HCT116 (cell line): ENCODE data around the gene MAP3K20. TPM values are rescaled to one million over a fixed set of nuclear protein-coding genes. Genes with fewer than 3 reads are reported as not detected.

Source experiments
- ATAC-seq: fragments of 200-7000 bp; cut with Tn5 transposase; 2 replicates; pipeline ENCODE4 v1.9.1; 2020; ENCODE audit warnings: mild to moderate bottlenecking, moderate library complexity
- BruUV-seq: library from RNA; stranded (reverse); fragments of 400-500 nt; replicated peaks from 2 replicates; lab custom pipeline; 2021; lab: Mats Ljungman, UMichigan
- CTCF ChIA-PET: fragments of 300-600 bp; sonication (Branson Sonifier 250); formaldehyde crosslinking; loops from one replicate; lab custom pipeline; 2021; ENCODE audit warnings: antibody characterized with exemption; lab: Charles Lee
- POLR2A ChIA-PET: fragments of 300-600, 350-600 bp; sonication (Branson Sonifier 250); formaldehyde crosslinking; loops from one replicate; lab custom pipeline; 2021; ENCODE audit warnings: antibody characterized with exemption; lab: Charles Lee
- RAD21 ChIA-PET, 2 experiments: fragments of 300-600 bp; sonication (Branson Sonifier 250); formaldehyde crosslinking; loops; one replicate each; lab custom pipeline; 2023; ENCODE audit warnings: low total read pairs in 2 of 2; ENCODE audit not compliant: uncharacterized antibody in 2 of 2, unreplicated experiment in 2 of 2, low non-redundant PET in 1 of 2; lab: Charles Lee
- DNase-seq: peaks from one replicate; pipeline ENCODE4 v3.0.0-alpha.2; 2010; ENCODE audit warnings: low read depth, low spot score
- H2AFZ ChIP-seq: fragments of 200-600 bp; shearing (Covaris generic), sonication (generic); 2 replicates; pipeline ENCODE4 v1.6.1; 2017; ENCODE audit warnings: low read depth, mixed run types, mixed read lengths, antibody characterized with exemption, low read length; ENCODE audit not compliant: poor library complexity, severe bottlenecking
- H3K27ac ChIP-seq: 2 replicates; pipeline ENCODE4 v1.5.1; 2012; ENCODE audit warnings: low read depth, low read length
- H3K27me3 ChIP-seq: fragments of 200-600 bp; sonication (generic); 2 replicates; pipeline ENCODE4 v1.6.1; 2016; ENCODE audit warnings: mixed run types, low read length, mixed read lengths; ENCODE audit not compliant: insufficient read depth
- H3K36me3 ChIP-seq, 2 experiments: fragments of 200-500 bp in 1 of 2; fragments of 200-600 bp in 1 of 2; sonication (Bioruptor generic) in 1 of 2; sonication (generic) in 1 of 2; 2 replicates each; pipeline versions ENCODE4 v1.5.1 to v1.6.1; 2014 to 2016; ENCODE audit warnings: low read length in 2 of 2, inconsistent platforms in 1 of 2, mixed read lengths in 1 of 2, mixed run types in 1 of 2; ENCODE audit not compliant: insufficient read depth in 2 of 2, control insufficient read depth in 1 of 2
- H3K4me1 ChIP-seq, 2 experiments: fragments of 200-600 bp in 1 of 2; sonication (generic) in 1 of 2; 2 replicates each; pipeline versions ENCODE4 v1.5.1 to v1.6.1; 2012 to 2017; ENCODE audit warnings: low read length in 2 of 2, inconsistent platforms in 1 of 2, mild to moderate bottlenecking in 1 of 2, mixed read lengths in 1 of 2, mixed run types in 1 of 2, moderate library complexity in 1 of 2; ENCODE audit not compliant: insufficient read depth in 2 of 2, control insufficient read depth in 1 of 2
- H3K4me2 ChIP-seq: fragments of 200-600 bp; sonication (generic); 2 replicates; pipeline ENCODE4 v1.6.1; 2017; ENCODE audit warnings: mixed run types, low read length, mixed read lengths
- H3K4me3 ChIP-seq, 2 experiments: fragments of 200-600 bp in 1 of 2; sonication (generic) in 1 of 2; replicated peaks in 1 of 2; 2 replicates each; pipeline ENCODE4 v1.5.1; 2011 to 2016; ENCODE audit warnings: low read length in 2 of 2, control low read depth in 1 of 2, low read depth in 1 of 2, mild to moderate bottlenecking in 1 of 2, mixed read lengths in 1 of 2, mixed run types in 1 of 2
- H3K79me2 ChIP-seq: fragments of 200-600 bp; sonication (generic); 2 replicates; pipeline ENCODE4 v1.6.1; 2017; ENCODE audit warnings: mild to moderate bottlenecking, mixed run types, low read length, moderate library complexity, mixed read lengths; ENCODE audit not compliant: insufficient read depth
- H3K9ac ChIP-seq: fragments of 200-600 bp; sonication (generic); 2 replicates; pipeline ENCODE4 v1.6.1; 2016; ENCODE audit warnings: low read length, mixed read lengths
- H3K9me2 ChIP-seq: fragments of 200-600 bp; sonication (generic), shearing (Covaris generic); 2 replicates; pipeline ENCODE4 v1.6.1; 2017; ENCODE audit warnings: mixed run types, mild to moderate bottlenecking, moderate library complexity; ENCODE audit not compliant: insufficient read depth
- H3K9me3 ChIP-seq, 2 experiments: fragments of 200-500 bp in 1 of 2; fragments of 200-600 bp in 1 of 2; sonication (Bioruptor generic) in 1 of 2; sonication (generic) in 1 of 2; 2 replicates each; pipeline ENCODE4 v1.6.1; 2014 to 2017; ENCODE audit warnings: low read length in 2 of 2, mixed read lengths in 2 of 2, inconsistent platforms in 1 of 2, low read depth in 1 of 2, mild to moderate bottlenecking in 1 of 2, mixed run types in 1 of 2, moderate library complexity in 1 of 2; ENCODE audit not compliant: control insufficient read depth in 1 of 2, insufficient read depth in 1 of 2
- H4K20me1 ChIP-seq: fragments of 200-600 bp; sonication (generic), shearing (Covaris generic); 2 replicates; pipeline ENCODE4 v1.6.1; 2017; ENCODE audit warnings: mixed run types, mild to moderate bottlenecking, moderate library complexity; ENCODE audit not compliant: insufficient read depth
- ATF3 ChIP-seq: IDR thresholded peaks from 2 replicates; pipeline ENCODE4 v1.6.1; 2012
- CBX3 ChIP-seq: IDR thresholded peaks from 2 replicates; pipeline ENCODE4 v1.6.1; 2012; ENCODE audit warnings: low read depth
- CEBPB ChIP-seq: IDR thresholded peaks from 2 replicates; pipeline ENCODE4 v1.6.1; 2012; ENCODE audit warnings: low read depth
- CTCF ChIP-seq, 3 experiments: fragments of 200-600 bp in 1 of 3; sonication (generic) in 1 of 3; IDR thresholded peaks in 2 of 3; conservative IDR thresholded peaks in 1 of 3; 2 replicates each; pipeline ENCODE4 v1.5.1; 2012 to 2017; ENCODE audit warnings: low read depth in 2 of 3, low read length in 2 of 3, antibody characterized with exemption in 1 of 3, borderline replicate concordance in 1 of 3, control low read depth in 1 of 3, mild to moderate bottlenecking in 1 of 3, mixed read lengths in 1 of 3, mixed run types in 1 of 3, moderate library complexity in 1 of 3; ENCODE audit not compliant: insufficient read depth in 1 of 3
- EGR1 ChIP-seq: IDR thresholded peaks from 2 replicates; pipeline ENCODE4 v1.6.1; 2012; ENCODE audit warnings: low read depth
- FOSL1 ChIP-seq: IDR thresholded peaks from 2 replicates; pipeline ENCODE4 v1.6.1; 2012; ENCODE audit warnings: low read depth
- JUND ChIP-seq: IDR thresholded peaks from 2 replicates; pipeline ENCODE4 v1.6.1; 2012
- MAX ChIP-seq: IDR thresholded peaks from 2 replicates; pipeline ENCODE4 v1.6.1; 2012
- POLR2A ChIP-seq: IDR thresholded peaks from 2 replicates; pipeline ENCODE4 v1.7.0; 2011; ENCODE audit warnings: borderline replicate concordance; ENCODE audit not compliant: insufficient read depth, insufficient read length; ENCODE audit errors: extremely low read depth
- POLR2AphosphoS5 ChIP-seq: IDR thresholded peaks from 2 replicates; pipeline ENCODE4 v1.6.1; 2011; ENCODE audit warnings: mild to moderate bottlenecking, low read depth, low read length, moderate library complexity
- RAD21 ChIP-seq: IDR thresholded peaks from 2 replicates; pipeline ENCODE4 v1.6.1; 2012; ENCODE audit warnings: low read depth, mild to moderate bottlenecking
- SIN3A ChIP-seq: IDR thresholded peaks from 2 replicates; pipeline ENCODE4 v1.6.1; 2012; ENCODE audit warnings: low read depth
- SRF ChIP-seq: IDR thresholded peaks from 2 replicates; pipeline ENCODE4 v1.6.1; 2012; ENCODE audit warnings: low read depth
- TCF7L2 ChIP-seq: IDR thresholded peaks from 2 replicates; pipeline ENCODE4 v1.7.0; 2011; ENCODE audit warnings: borderline replicate concordance, inconsistent platforms; ENCODE audit not compliant: insufficient read depth, insufficient read length; ENCODE audit errors: extremely low read depth
- ZFX ChIP-seq: fragments of 450-650 bp; IDR thresholded peaks from 2 replicates; pipeline ENCODE4 v1.6.1; 2017
- intact Hi-C: fragments of 100-400 bp; cut with micrococcal nuclease; formaldehyde crosslinking; loops from 2 replicates; pipeline ENCODE4 v1.10.0; 2022
- total RNA-seq: library from RNA; stranded (reverse); gene quantifications from one replicate; pipeline ENCODE4 v1.2.1, GENCODE V29; 2021; ENCODE audit not compliant: unreplicated experiment
- TF ChIP-seq, protein P1 (sequence below): IDR thresholded peaks from 2 replicates; pipeline ENCODE4 v1.6.1; 2011; ENCODE audit warnings: mild to moderate bottlenecking, low read length, moderate library complexity; ENCODE audit not compliant: insufficient replicate concordance; ENCODE audit errors: extremely low read depth

Gene MAP3K20
- total RNA-seq, 1 experiment from 2014 or later: 40.0 TPM

- no peak overlapping the region for H3K27ac ChIP-seq
- H3K4me1 ChIP-seq: peaks cover 2 to 5% of the 10 kb centered on the region in 2 experiments; a peak in 3 of 4 replicates
- no peak overlapping the region for H2AFZ ChIP-seq
- no peaks in the 10 kb centered on the region for H3K36me3 ChIP-seq
- POLR2A ChIA-PET: no interaction called here
- H3K27me3 ChIP-seq: no peaks in the 10 kb centered on the region
- H3K9me3 ChIP-seq: no peaks in the 10 kb centered on the region
- no peaks in the 10 kb centered on the region; the same call in 1 of the 2 replicates for H4K20me1 ChIP-seq
- no peaks in the 10 kb centered on the region for H3K9me2 ChIP-seq
- no TSS peak for BruUV-seq
- ATAC-seq (peak; percentile 20; the same call in 1 of the 2 replicates), DNase-seq (no peak)
- CTCF ChIA-PET: no interaction called here
- no peak for TF ChIP-seq POLR2AphosphoS5
- TF ChIP-seq JUND: no peak
- TF ChIP-seq, protein P1, sequence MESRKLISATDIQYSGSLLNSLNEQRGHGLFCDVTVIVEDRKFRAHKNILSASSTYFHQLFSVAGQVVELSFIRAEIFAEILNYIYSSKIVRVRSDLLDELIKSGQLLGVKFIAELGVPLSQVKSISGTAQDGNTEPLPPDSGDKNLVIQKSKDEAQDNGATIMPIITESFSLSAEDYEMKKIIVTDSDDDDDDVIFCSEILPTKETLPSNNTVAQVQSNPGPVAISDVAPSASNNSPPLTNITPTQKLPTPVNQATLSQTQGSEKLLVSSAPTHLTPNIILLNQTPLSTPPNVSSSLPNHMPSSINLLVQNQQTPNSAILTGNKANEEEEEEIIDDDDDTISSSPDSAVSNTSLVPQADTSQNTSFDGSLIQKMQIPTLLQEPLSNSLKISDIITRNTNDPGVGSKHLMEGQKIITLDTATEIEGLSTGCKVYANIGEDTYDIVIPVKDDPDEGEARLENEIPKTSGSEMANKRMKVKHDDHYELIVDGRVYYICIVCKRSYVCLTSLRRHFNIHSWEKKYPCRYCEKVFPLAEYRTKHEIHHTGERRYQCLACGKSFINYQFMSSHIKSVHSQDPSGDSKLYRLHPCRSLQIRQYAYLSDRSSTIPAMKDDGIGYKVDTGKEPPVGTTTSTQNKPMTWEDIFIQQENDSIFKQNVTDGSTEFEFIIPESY: no peak
- no peak for TF ChIP-seq EGR1
- no peak for TF ChIP-seq CBX3
- no peak for TF ChIP-seq FOSL1
- no peak for TF ChIP-seq TCF7L2
- TF ChIP-seq RAD21: no peak
- no peak for TF ChIP-seq SRF
- TF ChIP-seq CEBPB: no peak
- no peak for TF ChIP-seq POLR2A
- TF ChIP-seq ZFX: no peak
- no peak for TF ChIP-seq CTCF (IDR thresholded peaks at IDR 0.05 in 2 of 3, conservative IDR thresholded peaks at IDR 0.05 in 1 of 3; ENCODE audit: borderline replicate concordance in 1 of 3, insufficient read depth in 1 of 3, low read depth in 2 of 3, low read length in 2 of 3)
- TF ChIP-seq SIN3A: no peak
- TF ChIP-seq MAX: no peak
- TF ChIP-seq ATF3: no peak
- no peak overlapping the region for H3K4me2 ChIP-seq
- no peak overlapping the region for H3K4me3 ChIP-seq
- peaks cover 28% of the 10 kb centered on the region for H3K79me2 ChIP-seq
- intact Hi-C loops: no loop called here
- H3K9ac ChIP-seq: no peak overlapping the region
- RAD21 ChIA-PET: no interaction called here
These were observed 43.6 kb downstream of the MAP3K20 start for GRCh38 chr2:173119069-173119807.
